HCT116 (cell line): ENCODE data around the gene EFNB2. TPM values are rescaled to one million over a fixed set of nuclear protein-coding genes. Genes with fewer than 3 reads are reported as not detected.

Experiments
- ATAC-seq: fragments of 200-7000 bp; cut with Tn5 transposase; 2 replicates; pipeline ENCODE4 v1.9.1; 2020; ENCODE audit warnings: mild to moderate bottlenecking, moderate library complexity
- BruUV-seq: library from RNA; stranded (reverse); fragments of 400-500 nt; replicated peaks from 2 replicates; lab custom pipeline; 2021; lab: Mats Ljungman, UMichigan
- CTCF ChIA-PET: fragments of 300-600 bp; sonication (Branson Sonifier 250); formaldehyde crosslinking; loops from one replicate; lab custom pipeline; 2021; ENCODE audit warnings: antibody characterized with exemption; lab: Charles Lee
- POLR2A ChIA-PET: fragments of 300-600, 350-600 bp; sonication (Branson Sonifier 250); formaldehyde crosslinking; loops from one replicate; lab custom pipeline; 2021; ENCODE audit warnings: antibody characterized with exemption; lab: Charles Lee
- RAD21 ChIA-PET, 2 experiments: fragments of 300-600 bp; sonication (Branson Sonifier 250); formaldehyde crosslinking; loops; one replicate each; lab custom pipeline; 2023; ENCODE audit warnings: low total read pairs in 2 of 2; ENCODE audit not compliant: uncharacterized antibody in 2 of 2, unreplicated experiment in 2 of 2, low non-redundant PET in 1 of 2; lab: Charles Lee
- DNase-seq: peaks from one replicate; pipeline ENCODE4 v3.0.0-alpha.2; 2010; ENCODE audit warnings: low read depth, low spot score
- H2AFZ ChIP-seq: fragments of 200-600 bp; shearing (Covaris generic), sonication (generic); 2 replicates; pipeline ENCODE4 v1.6.1; 2017; ENCODE audit warnings: low read depth, mixed run types, mixed read lengths, antibody characterized with exemption, low read length; ENCODE audit not compliant: poor library complexity, severe bottlenecking
- H3K27ac ChIP-seq: 2 replicates; pipeline ENCODE4 v1.5.1; 2012; ENCODE audit warnings: low read depth, low read length
- H3K27me3 ChIP-seq: fragments of 200-600 bp; sonication (generic); 2 replicates; pipeline ENCODE4 v1.6.1; 2016; ENCODE audit warnings: mixed run types, low read length, mixed read lengths; ENCODE audit not compliant: insufficient read depth
- H3K36me3 ChIP-seq, 2 experiments: fragments of 200-500 bp in 1 of 2; fragments of 200-600 bp in 1 of 2; sonication (Bioruptor generic) in 1 of 2; sonication (generic) in 1 of 2; 2 replicates each; pipeline versions ENCODE4 v1.5.1 to v1.6.1; 2014 to 2016; ENCODE audit warnings: low read length in 2 of 2, inconsistent platforms in 1 of 2, mixed read lengths in 1 of 2, mixed run types in 1 of 2; ENCODE audit not compliant: insufficient read depth in 2 of 2, control insufficient read depth in 1 of 2
- H3K4me1 ChIP-seq, 2 experiments: fragments of 200-600 bp in 1 of 2; sonication (generic) in 1 of 2; 2 replicates each; pipeline versions ENCODE4 v1.5.1 to v1.6.1; 2012 to 2017; ENCODE audit warnings: low read length in 2 of 2, inconsistent platforms in 1 of 2, mild to moderate bottlenecking in 1 of 2, mixed read lengths in 1 of 2, mixed run types in 1 of 2, moderate library complexity in 1 of 2; ENCODE audit not compliant: insufficient read depth in 2 of 2, control insufficient read depth in 1 of 2
- H3K4me2 ChIP-seq: fragments of 200-600 bp; sonication (generic); 2 replicates; pipeline ENCODE4 v1.6.1; 2017; ENCODE audit warnings: mixed run types, low read length, mixed read lengths
- H3K4me3 ChIP-seq, 2 experiments: fragments of 200-600 bp in 1 of 2; sonication (generic) in 1 of 2; replicated peaks in 1 of 2; 2 replicates each; pipeline ENCODE4 v1.5.1; 2011 to 2016; ENCODE audit warnings: low read length in 2 of 2, control low read depth in 1 of 2, low read depth in 1 of 2, mild to moderate bottlenecking in 1 of 2, mixed read lengths in 1 of 2, mixed run types in 1 of 2
- H3K79me2 ChIP-seq: fragments of 200-600 bp; sonication (generic); 2 replicates; pipeline ENCODE4 v1.6.1; 2017; ENCODE audit warnings: mild to moderate bottlenecking, mixed run types, low read length, moderate library complexity, mixed read lengths; ENCODE audit not compliant: insufficient read depth
- H3K9ac ChIP-seq: fragments of 200-600 bp; sonication (generic); 2 replicates; pipeline ENCODE4 v1.6.1; 2016; ENCODE audit warnings: low read length, mixed read lengths
- H3K9me2 ChIP-seq: fragments of 200-600 bp; sonication (generic), shearing (Covaris generic); 2 replicates; pipeline ENCODE4 v1.6.1; 2017; ENCODE audit warnings: mixed run types, mild to moderate bottlenecking, moderate library complexity; ENCODE audit not compliant: insufficient read depth
- H3K9me3 ChIP-seq, 2 experiments: fragments of 200-500 bp in 1 of 2; fragments of 200-600 bp in 1 of 2; sonication (Bioruptor generic) in 1 of 2; sonication (generic) in 1 of 2; 2 replicates each; pipeline ENCODE4 v1.6.1; 2014 to 2017; ENCODE audit warnings: low read length in 2 of 2, mixed read lengths in 2 of 2, inconsistent platforms in 1 of 2, low read depth in 1 of 2, mild to moderate bottlenecking in 1 of 2, mixed run types in 1 of 2, moderate library complexity in 1 of 2; ENCODE audit not compliant: control insufficient read depth in 1 of 2, insufficient read depth in 1 of 2
- H4K20me1 ChIP-seq: fragments of 200-600 bp; sonication (generic), shearing (Covaris generic); 2 replicates; pipeline ENCODE4 v1.6.1; 2017; ENCODE audit warnings: mixed run types, mild to moderate bottlenecking, moderate library complexity; ENCODE audit not compliant: insufficient read depth
- CEBPB ChIP-seq: IDR thresholded peaks from 2 replicates; pipeline ENCODE4 v1.6.1; 2012; ENCODE audit warnings: low read depth
- CTCF ChIP-seq, 3 experiments: fragments of 200-600 bp in 1 of 3; sonication (generic) in 1 of 3; IDR thresholded peaks in 2 of 3; conservative IDR thresholded peaks in 1 of 3; 2 replicates each; pipeline ENCODE4 v1.5.1; 2012 to 2017; ENCODE audit warnings: low read depth in 2 of 3, low read length in 2 of 3, antibody characterized with exemption in 1 of 3, borderline replicate concordance in 1 of 3, control low read depth in 1 of 3, mild to moderate bottlenecking in 1 of 3, mixed read lengths in 1 of 3, mixed run types in 1 of 3, moderate library complexity in 1 of 3; ENCODE audit not compliant: insufficient read depth in 1 of 3
- EZH2 ChIP-seq: fragments of 200-600 bp; sonication (generic); IDR thresholded peaks from 2 replicates; pipeline ENCODE4 v1.6.1; 2017; ENCODE audit warnings: antibody characterized with exemption, mixed run types
- FOSL1 ChIP-seq: IDR thresholded peaks from 2 replicates; pipeline ENCODE4 v1.6.1; 2012; ENCODE audit warnings: low read depth
- JUND ChIP-seq: IDR thresholded peaks from 2 replicates; pipeline ENCODE4 v1.6.1; 2012
- POLR2A ChIP-seq: IDR thresholded peaks from 2 replicates; pipeline ENCODE4 v1.7.0; 2011; ENCODE audit warnings: borderline replicate concordance; ENCODE audit not compliant: insufficient read depth, insufficient read length; ENCODE audit errors: extremely low read depth
- POLR2AphosphoS5 ChIP-seq: IDR thresholded peaks from 2 replicates; pipeline ENCODE4 v1.6.1; 2011; ENCODE audit warnings: mild to moderate bottlenecking, low read depth, low read length, moderate library complexity
- SP1 ChIP-seq: IDR thresholded peaks from 2 replicates; pipeline ENCODE4 v1.6.1; 2012; ENCODE audit warnings: low read depth
- SRF ChIP-seq: IDR thresholded peaks from 2 replicates; pipeline ENCODE4 v1.6.1; 2012; ENCODE audit warnings: low read depth
- YY1 ChIP-seq: IDR thresholded peaks from 2 replicates; pipeline ENCODE4 v1.6.1; 2011; ENCODE audit warnings: low read length, low read depth, moderate library complexity, mild to moderate bottlenecking; ENCODE audit not compliant: insufficient replicate concordance; ENCODE audit errors: extremely low read depth
- intact Hi-C: fragments of 100-400 bp; cut with micrococcal nuclease; formaldehyde crosslinking; loops from 2 replicates; pipeline ENCODE4 v1.10.0; 2022
- total RNA-seq: library from RNA; stranded (reverse); gene quantifications from one replicate; pipeline ENCODE4 v1.2.1, GENCODE V29; 2021; ENCODE audit not compliant: unreplicated experiment
- TF ChIP-seq, protein P1 (sequence below): IDR thresholded peaks from 2 replicates; pipeline ENCODE4 v1.6.1; 2012
- TF ChIP-seq, protein P2 (sequence below): IDR thresholded peaks from 2 replicates; pipeline ENCODE4 v1.6.1; 2012; ENCODE audit warnings: low read depth

The EFNB2 gene
- total RNA-seq, 1 experiment from 2014 or later = 30.9 TPM

DNA sequence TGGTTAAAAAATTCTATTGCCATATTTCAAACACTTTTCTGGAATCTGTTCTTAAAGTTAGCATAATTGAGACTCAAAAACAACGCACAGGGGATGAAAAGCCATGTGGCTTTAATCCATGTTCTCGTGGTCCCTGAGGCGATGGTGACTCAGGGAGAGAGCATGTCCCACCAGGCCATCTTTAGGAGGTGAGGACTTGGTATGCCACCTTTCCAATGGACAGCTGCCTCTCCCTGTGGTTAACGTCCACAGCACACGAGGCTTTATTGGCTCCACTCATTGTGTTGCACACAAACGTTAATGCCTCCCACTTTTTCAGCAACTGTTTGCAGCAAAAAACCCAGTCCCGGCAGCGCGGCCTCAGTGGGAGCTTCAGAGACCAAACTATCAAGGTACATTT, 51.4 kb downstream of the EFNB2 start:
- H3K79me2 ChIP-seq = no peaks in the 10 kb centered on the region
- no peaks in the 10 kb centered on the region for H4K20me1 ChIP-seq
- no peak overlapping the region for H3K27ac ChIP-seq
- no peaks in the 10 kb centered on the region for H3K9me3 ChIP-seq
- H3K36me3 ChIP-seq = no peaks in the 10 kb centered on the region
- no peaks in the 10 kb centered on the region for H3K9me2 ChIP-seq
- no peak overlapping the region for H2AFZ ChIP-seq
- H3K4me2 ChIP-seq = no peak overlapping the region
- BruUV-seq = no TSS peak
- POLR2A ChIA-PET = no interaction called here
- CTCF ChIA-PET = no interaction called here
- no peak overlapping the region for H3K4me3 ChIP-seq
- DNase-seq (no peak), ATAC-seq (no peak)
- H3K9ac ChIP-seq = no peak overlapping the region
- RAD21 ChIA-PET = no interaction called here
- H3K4me1 ChIP-seq = peaks cover 5 to 19% of the 10 kb centered on the region in 2 experiments; a peak in 3 of 4 replicates
- H3K27me3 ChIP-seq = no peaks in the 10 kb centered on the region
- intact Hi-C loops = no loop called here
- TF ChIP-seq FOSL1 (no peak), POLR2AphosphoS5 (no peak), EZH2 (no peak), CEBPB (no peak), YY1 (no peak), POLR2A (no peak), CTCF (IDR thresholded peaks at IDR 0.05 in 2 of 3, conservative IDR thresholded peaks at IDR 0.05 in 1 of 3; ENCODE audit: borderline replicate concordance in 1 of 3, insufficient read depth in 1 of 3, low read depth in 2 of 3, low read length in 2 of 3) (no peak), SP1 (no peak), JUND (no peak), SRF (no peak)
- TF ChIP-seq, protein P1, sequence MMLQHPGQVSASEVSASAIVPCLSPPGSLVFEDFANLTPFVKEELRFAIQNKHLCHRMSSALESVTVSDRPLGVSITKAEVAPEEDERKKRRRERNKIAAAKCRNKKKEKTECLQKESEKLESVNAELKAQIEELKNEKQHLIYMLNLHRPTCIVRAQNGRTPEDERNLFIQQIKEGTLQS = no peak
- TF ChIP-seq, protein P2, sequence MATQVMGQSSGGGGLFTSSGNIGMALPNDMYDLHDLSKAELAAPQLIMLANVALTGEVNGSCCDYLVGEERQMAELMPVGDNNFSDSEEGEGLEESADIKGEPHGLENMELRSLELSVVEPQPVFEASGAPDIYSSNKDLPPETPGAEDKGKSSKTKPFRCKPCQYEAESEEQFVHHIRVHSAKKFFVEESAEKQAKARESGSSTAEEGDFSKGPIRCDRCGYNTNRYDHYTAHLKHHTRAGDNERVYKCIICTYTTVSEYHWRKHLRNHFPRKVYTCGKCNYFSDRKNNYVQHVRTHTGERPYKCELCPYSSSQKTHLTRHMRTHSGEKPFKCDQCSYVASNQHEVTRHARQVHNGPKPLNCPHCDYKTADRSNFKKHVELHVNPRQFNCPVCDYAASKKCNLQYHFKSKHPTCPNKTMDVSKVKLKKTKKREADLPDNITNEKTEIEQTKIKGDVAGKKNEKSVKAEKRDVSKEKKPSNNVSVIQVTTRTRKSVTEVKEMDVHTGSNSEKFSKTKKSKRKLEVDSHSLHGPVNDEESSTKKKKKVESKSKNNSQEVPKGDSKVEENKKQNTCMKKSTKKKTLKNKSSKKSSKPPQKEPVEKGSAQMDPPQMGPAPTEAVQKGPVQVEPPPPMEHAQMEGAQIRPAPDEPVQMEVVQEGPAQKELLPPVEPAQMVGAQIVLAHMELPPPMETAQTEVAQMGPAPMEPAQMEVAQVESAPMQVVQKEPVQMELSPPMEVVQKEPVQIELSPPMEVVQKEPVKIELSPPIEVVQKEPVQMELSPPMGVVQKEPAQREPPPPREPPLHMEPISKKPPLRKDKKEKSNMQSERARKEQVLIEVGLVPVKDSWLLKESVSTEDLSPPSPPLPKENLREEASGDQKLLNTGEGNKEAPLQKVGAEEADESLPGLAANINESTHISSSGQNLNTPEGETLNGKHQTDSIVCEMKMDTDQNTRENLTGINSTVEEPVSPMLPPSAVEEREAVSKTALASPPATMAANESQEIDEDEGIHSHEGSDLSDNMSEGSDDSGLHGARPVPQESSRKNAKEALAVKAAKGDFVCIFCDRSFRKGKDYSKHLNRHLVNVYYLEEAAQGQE = no peak
- TF ChIP-seq, all 23 proteins: peak for 0
